Measurements from ENCODE around the gene KRT16.
"Not testable (repeated sequence)": the region's sequence is repeated elsewhere in the genome, so short reads cannot be mapped to it uniquely, and the experiment has no call there.

The KRT16 gene

GRCh38 chr17:41647940-41648410, 35.4 kb upstream of the KRT16 start:
- peak in 57 of 58 donors; percentile 20 to 94 (median 72) for DNase-seq

GRCh38 chr17:41647038-41647813, 34.7 kb upstream of the KRT16 start:
- no peak for DNase-seq

GRCh38 chr17:41642252-41643156, 29.9 kb upstream of the KRT16 start:
- DNase-seq = no peak

GRCh38 chr17:41640596-41640995, 28.0 kb upstream of the KRT16 start:
- DNase-seq = not testable (repeated sequence)

GRCh38 chr17:41639492-41640473, 27.2 kb upstream of the KRT16 start:
- no peak for DNase-seq

GRCh38 chr17:41638941-41639340, 26.4 kb upstream of the KRT16 start:
- DNase-seq = no peak

- no peak for DNase-seq
Measured at GRCh38 chr17:41638194-41638593, 25.6 kb upstream of the KRT16 start.

- no peak for DNase-seq
Measured at GRCh38 chr17:41636652-41637051, 24.1 kb upstream of the KRT16 start.

- no peak for DNase-seq
Measured at GRCh38 chr17:41635121-41636097, 22.8 kb upstream of the KRT16 start.

- no peak for DNase-seq
Measured at GRCh38 chr17:41634639-41635038, 22.1 kb upstream of the KRT16 start.

- no peak for DNase-seq
Measured at GRCh38 chr17:41633556-41634199, 21.1 kb upstream of the KRT16 start.

- DNase-seq = no peak
Measured at GRCh38 chr17:41632482-41633105, 20.0 kb upstream of the KRT16 start.

- DNase-seq = no peak
Measured at GRCh38 chr17:41631898-41632285, 19.3 kb upstream of the KRT16 start.

GRCh38 chr17:41631025-41631897, 18.7 kb upstream of the KRT16 start:
- DNase-seq = no peak

- DNase-seq = no peak
Measured at GRCh38 chr17:41629826-41630670, 17.5 kb upstream of the KRT16 start.

GRCh38 chr17:41629316-41629715, 16.7 kb upstream of the KRT16 start:
- DNase-seq = no peak

Data from anterior cingulate cortex (tissue), 58 donors.